Tibial artery (tissue), 4 donors: ENCODE data around the gene PTPRN2.

Experiments used
- DNase-seq, 2 donors: peaks; one replicate each; pipeline ENCODE4 v3.0.0-alpha.2; 2019
- H3K27ac ChIP-seq, 2 donors: fragments of 200-600 bp; sonication (generic) in 1 of 2; 1 replicate in 1 of 2; 2 replicates in 1 of 2; pipeline ENCODE4 v1.5.1; 2018 to 2019; ENCODE audit warnings: mild to moderate bottlenecking in 1 of 2
- H3K27me3 ChIP-seq, 2 donors: fragments of 200-600 bp; sonication (generic) in 1 of 2; one replicate each; pipeline versions ENCODE4 v1.5.1 to v1.6.0; 2016 to 2019
- H3K36me3 ChIP-seq, 3 donors: fragments of 200-600 bp; sonication (generic) in 2 of 3; one replicate each; pipeline ENCODE4 v1.5.1; 2016 to 2019; ENCODE audit warnings: mild to moderate bottlenecking in 2 of 3
- H3K4me1 ChIP-seq, 4 donors: fragments of 200-600 bp; sonication (generic) in 2 of 4; 1 replicate in 3 of 4; 2 replicates in 1 of 4; pipeline ENCODE4 v1.5.1; 2016 to 2019
- H3K4me3 ChIP-seq, 2 donors: fragments of 200-600 bp; sonication (generic) in 1 of 2; 1 replicate in 1 of 2; 2 replicates in 1 of 2; pipeline ENCODE4 v1.5.1; 2018 to 2019; ENCODE audit warnings: mild to moderate bottlenecking in 2 of 2
- H3K9me3 ChIP-seq, 3 donors: fragments of 200-600 bp; sonication (generic) in 1 of 3; one replicate each; pipeline ENCODE4 v1.5.1; 2016 to 2019
- CTCF ChIP-seq, 2 experiments: fragments of 200-600 bp in 1 of 2; fragments of 450-650 bp in 1 of 2; IDR thresholded peaks; one replicate each; pipeline ENCODE4 v1.5.1; 2017 to 2019; ENCODE audit warnings: antibody characterized with exemption in 2 of 2, mild to moderate bottlenecking in 1 of 2, moderate library complexity in 1 of 2
- intact Hi-C: fragments of 100-400 bp; cut with DNase I; formaldehyde crosslinking; loops from one replicate; pipeline ENCODE4 v1.15.0; 2023; ENCODE audit warnings: low total_unique reads

Gene PTPRN2

GRCh38 chr7:158548726-158549125 lies 38.9 kb downstream of the PTPRN2 start:
- no peaks in the 10 kb centered on the region for H3K36me3 ChIP-seq
- H3K4me3 ChIP-seq = no peak overlapping the region
- peaks cover 0 to 44% of the 10 kb centered on the region in 2 donors for H3K27me3 ChIP-seq
- intact Hi-C loops = no loop called here
- H3K4me1 ChIP-seq = no peaks in the 10 kb centered on the region
- no peak for DNase-seq
- no peak for TF ChIP-seq CTCF (IDR thresholded peaks at IDR 0.05)
- no peaks in the 10 kb centered on the region for H3K9me3 ChIP-seq
- H3K27ac ChIP-seq = no peak overlapping the region

GRCh38 chr7:158547817-158548216 lies 39.8 kb downstream of the PTPRN2 start:
- intact Hi-C loops = no loop called here
- no peak for DNase-seq
- H3K27me3 ChIP-seq = peaks cover 0 to 41% of the 10 kb centered on the region in 2 donors
- no peaks in the 10 kb centered on the region for H3K9me3 ChIP-seq
- no peak overlapping the region for H3K4me3 ChIP-seq
- H3K4me1 ChIP-seq = no peaks in the 10 kb centered on the region
- H3K36me3 ChIP-seq = no peaks in the 10 kb centered on the region
- no peak for TF ChIP-seq CTCF (IDR thresholded peaks at IDR 0.05)
- H3K27ac ChIP-seq = no peak overlapping the region

DNA sequence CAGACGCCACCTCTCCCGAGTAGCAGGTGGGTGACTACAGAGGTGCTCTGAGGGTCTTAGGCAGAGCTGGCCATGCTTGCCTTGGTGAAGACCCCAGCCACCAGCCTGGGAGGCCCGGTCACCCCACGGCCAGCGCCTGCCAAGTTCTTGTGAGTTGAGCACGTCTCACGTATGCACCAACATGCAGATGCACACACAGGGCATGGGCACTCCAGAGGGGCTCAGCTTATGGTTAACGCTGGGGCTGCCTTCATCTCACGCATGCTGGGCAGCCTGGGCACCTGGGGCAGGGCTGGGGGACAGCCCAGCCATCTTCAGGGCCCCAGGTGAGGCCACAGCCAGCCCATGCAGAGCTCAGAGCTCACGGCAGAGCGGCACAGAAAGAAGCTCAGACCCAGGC lies 41.0 kb downstream of the PTPRN2 start:
- Histone ChIP-seq H3K9me3 (no peaks in the 10 kb centered on the region), H3K36me3 (no peaks in the 10 kb centered on the region), H3K4me3 (no peak overlapping the region), H3K27ac (no peak overlapping the region), H3K4me1 (no peaks in the 10 kb centered on the region), H3K27me3 (peaks cover 0 to 41% of the 10 kb centered on the region in 2 donors)
- intact Hi-C loops = no loop called here
- DNase-seq = no peak
- TF ChIP-seq CTCF (IDR thresholded peaks at IDR 0.05) = no peak

- intact Hi-C loops = no loop called here
- DNase-seq = no peak
- peaks cover 0 to 41% of the 10 kb centered on the region in 2 donors for H3K27me3 ChIP-seq
- H3K27ac ChIP-seq = no peak overlapping the region
- no peak overlapping the region for H3K4me3 ChIP-seq
- H3K36me3 ChIP-seq = no peaks in the 10 kb centered on the region
- H3K9me3 ChIP-seq = no peaks in the 10 kb centered on the region
- no peaks in the 10 kb centered on the region for H3K4me1 ChIP-seq
- no peak for TF ChIP-seq CTCF (IDR thresholded peaks at IDR 0.05)
These were observed 41.4 kb downstream of the PTPRN2 start for GRCh38 chr7:158546214-158546613.

DNA sequence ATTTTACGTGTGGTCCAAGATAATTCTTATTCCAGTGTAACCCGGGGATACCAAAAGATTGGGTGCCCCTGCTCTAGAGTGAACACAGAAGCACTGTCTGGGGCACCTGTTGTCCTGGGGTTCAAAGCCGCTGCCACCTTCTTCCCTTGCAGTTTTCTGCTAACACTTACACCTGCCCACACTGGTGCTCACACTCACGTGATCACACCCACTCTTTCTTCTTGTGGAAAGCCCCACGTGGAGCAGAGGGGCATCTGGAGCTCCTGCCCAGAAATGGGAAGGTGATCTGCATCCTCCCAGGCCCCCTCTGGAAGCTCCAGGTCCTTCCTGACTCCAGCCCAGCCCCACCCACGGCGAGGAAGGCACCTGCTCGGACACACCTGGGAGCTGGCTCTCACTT lies 42.9 kb downstream of the PTPRN2 start:
- intact Hi-C loops = no loop called here
- H3K36me3 ChIP-seq = no peaks in the 10 kb centered on the region
- no peak overlapping the region for H3K27ac ChIP-seq
- no peaks in the 10 kb centered on the region for H3K4me1 ChIP-seq
- no peaks in the 10 kb centered on the region for H3K9me3 ChIP-seq
- TF ChIP-seq CTCF (IDR thresholded peaks at IDR 0.05) = no peak
- no peak overlapping the region for H3K4me3 ChIP-seq
- peaks cover 0 to 40% of the 10 kb centered on the region in 2 donors for H3K27me3 ChIP-seq
- DNase-seq = no peak

DNA sequence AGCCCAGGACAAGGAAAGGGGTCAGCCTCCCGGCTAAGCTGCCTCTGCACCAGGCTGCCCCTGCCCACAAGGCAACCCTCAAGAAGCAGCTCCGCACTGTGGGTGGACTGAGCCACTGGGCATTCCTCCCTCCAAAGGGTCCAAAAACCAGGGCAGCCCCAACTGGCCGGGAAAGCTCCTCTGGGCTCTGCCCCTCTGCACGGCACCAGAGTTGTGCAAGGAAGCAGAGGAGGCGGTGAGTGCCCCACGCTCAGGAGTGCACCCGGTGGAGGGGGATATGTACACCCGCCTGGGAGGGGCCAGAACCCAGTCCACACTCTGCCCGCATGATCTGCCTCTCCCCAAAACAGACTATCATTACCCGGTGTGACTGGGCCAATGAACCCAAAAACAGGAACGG lies 43.8 kb downstream of the PTPRN2 start:
- no peak for DNase-seq
- Histone ChIP-seq H3K27ac (no peak overlapping the region), H3K27me3 (peaks cover 0 to 35% of the 10 kb centered on the region in 2 donors), H3K4me1 (no peaks in the 10 kb centered on the region), H3K36me3 (no peaks in the 10 kb centered on the region), H3K9me3 (no peaks in the 10 kb centered on the region), H3K4me3 (no peak overlapping the region)
- no peak for TF ChIP-seq CTCF (IDR thresholded peaks at IDR 0.05)
- intact Hi-C loops = no loop called here
